GM23338 (cell line): ENCODE results near the gene LOXHD1. TPM values are rescaled to one million over a fixed set of nuclear protein-coding genes. Genes with fewer than 3 reads are reported as not detected.

Source experiments
- ATAC-seq: fragments of 200-7000 bp; cut with Tn5 transposase; 3 replicates; pipeline ENCODE4 v1.9.1; 2020
- DNase-seq: peaks from one replicate; pipeline ENCODE4 v3.0.0-alpha.2; 2015; ENCODE audit warnings: low spot score
- H2AFZ ChIP-seq: fragments of 200-600 bp; sonication (generic); 2 replicates; pipeline ENCODE4 v1.8.0; 2016; ENCODE audit warnings: antibody characterized with exemption, mild to moderate bottlenecking, moderate library complexity
- H3F3A ChIP-seq: fragments of 200-600 bp; sonication (generic); replicated peaks from 2 replicates; pipeline ENCODE4 v1.8.0; 2017; ENCODE audit warnings: antibody characterized with exemption, mixed run types, low read depth
- H3K27ac ChIP-seq: fragments of 200-600 bp; sonication (generic); 2 replicates; pipeline ENCODE4 v1.6.1; 2016; ENCODE audit warnings: low read depth
- H3K27me3 ChIP-seq: fragments of 200-600 bp; sonication (generic); 2 replicates; pipeline ENCODE4 v1.8.0; 2016; ENCODE audit warnings: mild to moderate bottlenecking, mixed run types, moderate library complexity; ENCODE audit not compliant: insufficient read depth
- H3K36me3 ChIP-seq: fragments of 200-600 bp; sonication (generic); 2 replicates; pipeline ENCODE4 v1.8.0; 2016; ENCODE audit warnings: mild to moderate bottlenecking; ENCODE audit not compliant: insufficient read depth
- H3K4me1 ChIP-seq: fragments of 200-600 bp; sonication (generic); 2 replicates; pipeline ENCODE4 v1.8.0; 2016; ENCODE audit warnings: mild to moderate bottlenecking, moderate library complexity; ENCODE audit not compliant: insufficient read depth
- H3K4me2 ChIP-seq: fragments of 200-600 bp; sonication (generic); 2 replicates; pipeline ENCODE4 v1.7.1; 2017; ENCODE audit warnings: mixed run types
- H3K4me3 ChIP-seq: fragments of 200-600 bp; sonication (generic); 2 replicates; pipeline ENCODE4 v1.6.1; 2016; ENCODE audit warnings: mixed run types
- H3K79me2 ChIP-seq: fragments of 200-600 bp; sonication (generic); replicated peaks from 2 replicates; pipeline ENCODE4 v1.8.0; 2017; ENCODE audit warnings: mild to moderate bottlenecking; ENCODE audit not compliant: insufficient read depth
- H3K9me2 ChIP-seq: fragments of 200-600 bp; sonication (generic); 2 replicates; pipeline ENCODE4 v1.8.0; 2017; ENCODE audit not compliant: insufficient read depth
- H4K20me1 ChIP-seq: fragments of 200-600 bp; sonication (generic); replicated peaks from 2 replicates; pipeline ENCODE4 v1.8.0; 2017; ENCODE audit warnings: mild to moderate bottlenecking; ENCODE audit not compliant: insufficient read depth
- H3K27ac Mint-ChIP-seq: 2 replicates; pipeline ENCODE4 v1.8.0; 2020; ENCODE audit warnings: inconsistent platforms, mild to moderate bottlenecking, moderate library complexity, mixed read lengths
- H3K27me3 Mint-ChIP-seq: 3 replicates; pipeline ENCODE4 v1.8.0; 2022; ENCODE audit warnings: low read depth, mild to moderate bottlenecking, moderate library complexity, mixed read lengths, inconsistent platforms; ENCODE audit not compliant: insufficient read depth, poor library complexity
- H3K36me3 Mint-ChIP-seq: 3 replicates; pipeline ENCODE4 v1.8.0; 2021; ENCODE audit warnings: low read depth, mild to moderate bottlenecking, inconsistent platforms, moderate library complexity, mixed read lengths
- H3K4me1 Mint-ChIP-seq: 3 replicates; pipeline ENCODE4 v1.8.0; 2020; ENCODE audit warnings: mild to moderate bottlenecking, inconsistent platforms, mixed read lengths
- H3K4me3 Mint-ChIP-seq: 3 replicates; pipeline ENCODE4 v1.8.0; 2021; ENCODE audit warnings: moderate library complexity, mild to moderate bottlenecking, inconsistent platforms, mixed read lengths
- H3K9me3 Mint-ChIP-seq: 3 replicates; pipeline ENCODE4 v1.8.0; 2020; ENCODE audit warnings: moderate library complexity, mild to moderate bottlenecking, inconsistent platforms, mixed read lengths
- CREB1 ChIP-seq: fragments of 250-450 bp; sonication (Bioruptor Pico); IDR thresholded peaks from 2 replicates; pipeline ENCODE4 v1.5.0; 2020; ENCODE audit warnings: low read depth, mild to moderate bottlenecking, moderate library complexity
- CTCF ChIP-seq, 2 experiments: fragments of 200-600 bp in 1 of 2; sonication (generic) in 1 of 2; conservative IDR thresholded peaks; 2 replicates each; pipeline versions ENCODE4 v1.5.1 to v1.6.1; 2016 to 2017; ENCODE audit warnings: antibody characterized with exemption in 2 of 2, low read depth in 2 of 2, mild to moderate bottlenecking in 2 of 2, moderate library complexity in 1 of 2
- ETS1 ChIP-seq: IDR thresholded peaks from 2 replicates; pipeline ENCODE4 v1.6.1; 2016; ENCODE audit warnings: antibody characterized with exemption
- EZH2 ChIP-seq: fragments of 200-600 bp; sonication (generic); IDR thresholded peaks from one replicate; pipeline ENCODE4 v1.8.0; 2017; ENCODE audit warnings: antibody characterized with exemption, mild to moderate bottlenecking, low read depth; ENCODE audit not compliant: unreplicated experiment
- EZH2phosphoT487 ChIP-seq: fragments of 200-600 bp; sonication (generic); IDR thresholded peaks from one replicate; pipeline ENCODE4 v1.8.1; 2018; ENCODE audit warnings: antibody characterized with exemption; ENCODE audit not compliant: unreplicated experiment
- JUNB ChIP-seq: IDR thresholded peaks from one replicate; pipeline ENCODE4 v1.6.1; 2016; ENCODE audit warnings: antibody characterized with exemption; ENCODE audit not compliant: unreplicated experiment
- NANOG ChIP-seq: IDR thresholded peaks from 2 replicates; pipeline ENCODE4 v1.6.1; 2016; ENCODE audit warnings: antibody characterized with exemption, borderline replicate concordance
- POLR2AphosphoS5 ChIP-seq: IDR thresholded peaks from 2 replicates; pipeline ENCODE4 v1.6.1; 2016; ENCODE audit warnings: antibody characterized with exemption, low read depth
- REST ChIP-seq: IDR thresholded peaks from one replicate; pipeline ENCODE4 v1.6.1; 2018; ENCODE audit warnings: antibody characterized with exemption; ENCODE audit not compliant: unreplicated experiment
- STAT1 ChIP-seq: IDR thresholded peaks from one replicate; pipeline ENCODE4 v1.6.1; 2016; ENCODE audit warnings: antibody characterized with exemption; ENCODE audit not compliant: unreplicated experiment
- ZNF114 ChIP-seq: fragments of 250-450 bp; sonication (Bioruptor Pico); IDR thresholded peaks from 2 replicates; pipeline ENCODE4 v1.5.0; 2020; ENCODE audit warnings: mild to moderate bottlenecking, moderate library complexity
- ZNF331 ChIP-seq: fragments of 250-450 bp; sonication (Bioruptor Pico); IDR thresholded peaks from 2 replicates; pipeline ENCODE4 v1.5.0; 2020; ENCODE audit warnings: low read depth, mild to moderate bottlenecking, moderate library complexity
- ZNF462 ChIP-seq: fragments of 250-450 bp; sonication (Bioruptor Pico); IDR thresholded peaks from 2 replicates; pipeline ENCODE4 v1.5.0; 2020; ENCODE audit warnings: mild to moderate bottlenecking, moderate library complexity
- polyA plus RNA-seq: library from polyadenylated mRNA; unstranded; fragments of >200 nt; fragmentation: Nextera tagmentation; extraction: Ambion mirVana; gene quantifications from 2 replicates; pipeline ENCODE4 v1.2.1, GENCODE V29; 2016
- total RNA-seq: library from RNA; depleted of rRNA; stranded (reverse); fragments of >200 nt; shearing (Covaris generic); gene quantifications from 2 replicates; pipeline ENCODE4 v1.2.3, GENCODE V29; 2014

Gene LOXHD1
- total and polyA plus RNA-seq, 2 experiments from 2014 or later: 0.17 TPM; not detected in 1

- Mint-ChIP-seq H3K9me3 (no peaks in the 10 kb centered on the region), H3K27ac (no peak overlapping the region)
- peaks cover 19% of the 10 kb centered on the region for H3K4me1 ChIP-seq
Observed at GRCh38 chr18:46468426-46469180, 188.4 kb downstream of the LOXHD1 start.

More at GRCh38 chr18:46468426-46469180, 188.4 kb downstream of the LOXHD1 start:
- Histone ChIP-seq H3K9me2 (peaks cover 5% of the 10 kb centered on the region; the same call in 1 of the 2 replicates), H3K4me3 (no peak overlapping the region), H3K27ac (no peak overlapping the region), H2AFZ (no peak overlapping the region), H3F3A (no peaks in the 10 kb centered on the region), H3K79me2 (no peaks in the 10 kb centered on the region), H3K27me3 (no peaks in the 10 kb centered on the region), H3K36me3 (no peaks in the 10 kb centered on the region), H3K4me2 (no peak overlapping the region), H4K20me1 (no peaks in the 10 kb centered on the region)
- TF ChIP-seq ZNF462 (CRISPR knock-in tag) (no peak), NANOG (no peak), POLR2AphosphoS5 (no peak), EZH2phosphoT487 (no peak), EZH2 (no peak), ZNF331 (no peak), ZNF114 (no peak), JUNB (no peak), STAT1 (no peak), ETS1 (no peak), CTCF (conservative IDR thresholded peaks at IDR 0.05; ENCODE audit: low read depth in 2 of 2) (no peak), CREB1 (no peak), REST (no peak)
- Mint-ChIP-seq H3K4me1 (peaks cover 39% of the 10 kb centered on the region), H3K4me3 (no peak overlapping the region), H3K36me3 (no peaks in the 10 kb centered on the region), H3K27me3 (peaks cover 7% of the 10 kb centered on the region)
- ATAC-seq (no peak), DNase-seq (no peak)
